GM19035 (cell line): ENCODE data around the gene NEURL1.
"Not testable (repeated sequence)": the region's sequence is repeated elsewhere in the genome, so short reads cannot be mapped to it uniquely, and the experiment has no call there.

Source experiments
- ATAC-seq: cut with Tn5 transposase; IDR thresholded peaks from one replicate; pipeline ENCODE4 v1.9.1; 2021; ENCODE audit not compliant: unreplicated experiment

Gene NEURL1

GRCh38 chr10:103492655-103493261 is 747 bp upstream of the NEURL1 start:
- ATAC-seq: no peak

- no peak for ATAC-seq
Measured at GRCh38 chr10:103493916-103494877, 692 bp downstream of the NEURL1 start.

GRCh38 chr10:103495321-103495720 is 1.8 kb downstream of the NEURL1 start:
- ATAC-seq: no peak

- ATAC-seq: no peak
Measured at GRCh38 chr10:103497161-103497915, 3.8 kb downstream of the NEURL1 start.

GRCh38 chr10:103498936-103499638 is 5.6 kb downstream of the NEURL1 start:
- ATAC-seq: no peak

GRCh38 chr10:103499881-103500280 is 6.4 kb downstream of the NEURL1 start:
- no peak for ATAC-seq

- ATAC-seq: no peak
Measured at GRCh38 chr10:103500481-103500880, 7.0 kb downstream of the NEURL1 start.

- no peak for ATAC-seq
Measured at GRCh38 chr10:103501186-103501585, 7.7 kb downstream of the NEURL1 start.

- no peak for ATAC-seq
Measured at GRCh38 chr10:103502849-103503660, 9.6 kb downstream of the NEURL1 start.

- ATAC-seq: not testable (repeated sequence)
Measured at GRCh38 chr10:103503777-103504176, 10.3 kb downstream of the NEURL1 start.

GRCh38 chr10:103504181-103504783 is 10.8 kb downstream of the NEURL1 start:
- no peak for ATAC-seq

- no peak for ATAC-seq
Measured at GRCh38 chr10:103506061-103506460, 12.6 kb downstream of the NEURL1 start.

GRCh38 chr10:103507235-103508191 is 14.0 kb downstream of the NEURL1 start:
- ATAC-seq: no peak

- ATAC-seq: no peak
Measured at GRCh38 chr10:103510046-103510685, 16.7 kb downstream of the NEURL1 start.

GRCh38 chr10:103510791-103511752 is 17.6 kb downstream of the NEURL1 start:
- no peak for ATAC-seq

- no peak for ATAC-seq
Measured at GRCh38 chr10:103512166-103512565, 18.7 kb downstream of the NEURL1 start.
